Measurements from ENCODE around the gene MYH9.

MYH9 gene

DNA sequence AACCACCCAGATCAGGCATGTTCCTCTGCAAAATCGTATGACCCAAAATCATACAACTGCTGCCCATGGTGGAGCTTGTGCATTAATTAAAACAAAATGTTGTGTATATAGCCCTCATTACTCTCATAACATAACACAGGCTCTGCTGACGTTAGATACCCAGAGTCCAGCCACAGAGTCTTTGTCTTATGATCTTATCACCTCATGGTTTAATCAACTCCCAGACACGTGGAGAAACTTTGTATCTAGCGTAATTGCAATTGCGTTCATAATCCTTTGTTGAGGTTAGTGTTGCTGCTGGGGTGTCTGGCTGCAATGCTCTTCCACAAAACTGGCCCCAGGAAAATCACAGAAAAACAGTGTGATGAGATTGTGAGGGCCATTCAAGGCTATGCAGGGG lies 139.8 kb downstream of the MYH9 start:
- Histone ChIP-seq H3K9ac (no peak overlapping the region), H4K20me1 (no peaks in the 10 kb centered on the region), H3K4me3 (no peak overlapping the region), H3K36me3 (no peaks in the 10 kb centered on the region; a peak in 1 of 22 replicates), H3K4me1 (peaks cover 6 to 9% (median 7%) of the 10 kb centered on the region in 10 experiments), H3K4me2 (no peak overlapping the region), H3K9me3 (replicated peaks in 1 of 11) (peaks cover 13 to 31% (median 26%) of the 10 kb centered on the region in 11 experiments), H3K27me3 (no peaks in the 10 kb centered on the region), H3K27ac (no peak overlapping the region)
- TF ChIP-seq Cebpa-rat (IDR thresholded peaks at IDR 0.05) = no peak

DNA sequence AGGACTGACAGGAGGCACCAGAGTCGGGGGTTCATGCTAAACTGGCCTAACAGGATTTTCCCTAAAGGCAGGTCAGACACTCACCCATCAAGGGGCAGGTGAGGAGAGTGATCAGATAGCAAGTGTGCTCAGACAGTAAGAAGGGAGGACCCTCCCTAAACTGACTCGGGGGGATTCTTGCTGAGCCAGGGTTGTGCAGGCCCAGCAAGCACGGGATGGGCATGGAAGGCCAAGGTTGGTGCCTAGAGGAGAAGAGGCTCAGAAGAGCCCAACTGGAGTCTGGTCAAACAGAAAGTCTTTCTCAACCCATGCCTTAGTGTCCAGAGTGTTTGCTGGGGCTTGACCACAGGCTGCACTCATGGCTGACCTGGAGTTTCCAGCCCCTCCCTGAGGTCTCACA lies 141.0 kb downstream of the MYH9 start:
- TF ChIP-seq Cebpa-rat (IDR thresholded peaks at IDR 0.05) = no peak
- H3K4me3 ChIP-seq = no peak overlapping the region
- no peaks in the 10 kb centered on the region for H4K20me1 ChIP-seq
- no peak overlapping the region for H3K9ac ChIP-seq
- no peaks in the 10 kb centered on the region; a peak in 1 of 22 replicates for H3K36me3 ChIP-seq
- peaks cover 13 to 37% (median 32%) of the 10 kb centered on the region in 11 experiments for H3K9me3 ChIP-seq (replicated peaks in 1 of 11)
- no peak overlapping the region for H3K4me2 ChIP-seq
- H3K27me3 ChIP-seq = no peaks in the 10 kb centered on the region
- no peaks in the 10 kb centered on the region for H3K4me1 ChIP-seq
- H3K27ac ChIP-seq = no peak overlapping the region

DNA sequence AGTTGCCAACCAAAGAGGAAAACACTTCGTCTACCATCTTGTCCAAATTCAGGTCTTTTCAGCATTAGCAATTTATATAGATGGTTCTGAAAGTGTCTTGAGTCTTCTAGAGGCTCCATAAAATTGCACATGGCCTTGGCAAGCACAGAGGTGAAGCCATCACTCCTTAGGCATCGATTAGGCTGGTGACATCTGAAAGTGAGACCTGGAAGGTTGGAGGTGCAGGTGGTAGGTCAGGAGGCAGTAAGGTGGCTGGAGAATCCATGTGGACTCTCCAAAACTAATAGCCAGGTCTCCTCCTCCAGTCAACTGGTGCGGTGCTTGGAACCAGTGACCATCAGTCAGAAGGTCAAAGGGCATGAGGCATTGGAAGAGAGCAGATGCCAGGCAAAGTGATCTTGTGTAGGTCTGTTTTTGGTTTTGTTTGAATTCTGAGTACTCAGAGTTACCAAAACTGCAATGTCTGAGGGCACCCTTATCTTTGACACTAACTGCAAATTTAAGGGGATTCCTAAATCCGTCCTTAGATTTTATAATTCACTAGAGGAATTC lies 141.9 kb downstream of the MYH9 start:
- Histone ChIP-seq H3K27me3 (no peaks in the 10 kb centered on the region), H3K27ac (no peak overlapping the region), H3K36me3 (no peaks in the 10 kb centered on the region; a peak in 1 of 22 replicates), H3K4me3 (no peak overlapping the region), H4K20me1 (no peaks in the 10 kb centered on the region), H3K9ac (no peak overlapping the region), H3K4me2 (no peak overlapping the region), H3K4me1 (no peaks in the 10 kb centered on the region), H3K9me3 (replicated peaks in 1 of 11) (peaks cover 13 to 37% (median 32%) of the 10 kb centered on the region in 11 experiments)
- no peak for TF ChIP-seq Cebpa-rat (IDR thresholded peaks at IDR 0.05)

DNA sequence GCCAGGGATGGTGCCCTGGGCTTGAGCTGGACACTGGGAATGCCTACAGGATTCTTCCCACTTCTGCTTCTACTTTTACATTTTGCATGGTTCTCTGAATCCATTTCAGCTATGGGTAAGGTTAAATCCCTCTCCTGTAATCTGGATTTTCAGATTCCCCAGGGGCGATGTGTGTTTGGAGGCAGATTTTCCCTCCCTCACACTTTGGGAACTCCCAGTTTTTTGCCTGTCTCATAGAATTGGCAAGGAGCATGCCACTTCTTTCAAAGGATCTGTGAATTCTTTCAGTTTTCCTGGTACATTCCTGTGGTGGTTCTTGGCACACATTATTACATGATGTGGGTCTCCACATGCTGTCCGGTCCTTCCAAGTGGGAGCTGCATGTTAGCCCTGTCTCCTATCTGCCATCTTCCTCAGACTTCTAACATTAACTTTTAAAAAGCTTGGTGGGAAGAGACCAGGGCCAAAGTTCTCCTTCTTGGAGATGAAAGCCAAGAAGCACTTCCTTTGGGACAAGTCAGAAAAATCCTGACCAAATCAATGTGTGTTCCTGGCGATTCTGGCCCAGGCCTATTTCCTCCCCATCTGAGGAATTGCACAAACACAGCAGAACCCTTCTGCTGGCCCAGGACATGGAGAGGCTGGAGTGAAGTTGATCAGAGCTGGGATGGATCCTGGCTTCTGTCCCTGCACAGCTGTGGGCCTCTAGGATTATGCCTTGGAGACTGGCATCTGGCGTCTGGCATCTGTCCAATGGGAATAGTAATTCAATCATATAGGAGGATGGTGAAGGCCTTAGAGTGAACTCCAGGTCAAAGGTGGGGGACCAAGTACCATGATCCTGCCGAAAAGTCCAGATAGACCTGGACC lies 143.0 kb downstream of the MYH9 start:
- Histone ChIP-seq H4K20me1 (no peaks in the 10 kb centered on the region), H3K4me3 (no peak overlapping the region), H3K27me3 (no peaks in the 10 kb centered on the region), H3K27ac (no peak overlapping the region), H3K9me3 (replicated peaks in 1 of 11) (peaks cover 13 to 37% (median 32%) of the 10 kb centered on the region in 11 experiments), H3K4me2 (no peak overlapping the region), H3K4me1 (peaks cover 1 to 4% (median 3%) of the 10 kb centered on the region in 10 experiments; a peak in 13 of 20 replicates), H3K9ac (no peak overlapping the region), H3K36me3 (no peaks in the 10 kb centered on the region; a peak in 1 of 22 replicates)
- TF ChIP-seq Cebpa-rat (IDR thresholded peaks at IDR 0.05) = no peak

DNA sequence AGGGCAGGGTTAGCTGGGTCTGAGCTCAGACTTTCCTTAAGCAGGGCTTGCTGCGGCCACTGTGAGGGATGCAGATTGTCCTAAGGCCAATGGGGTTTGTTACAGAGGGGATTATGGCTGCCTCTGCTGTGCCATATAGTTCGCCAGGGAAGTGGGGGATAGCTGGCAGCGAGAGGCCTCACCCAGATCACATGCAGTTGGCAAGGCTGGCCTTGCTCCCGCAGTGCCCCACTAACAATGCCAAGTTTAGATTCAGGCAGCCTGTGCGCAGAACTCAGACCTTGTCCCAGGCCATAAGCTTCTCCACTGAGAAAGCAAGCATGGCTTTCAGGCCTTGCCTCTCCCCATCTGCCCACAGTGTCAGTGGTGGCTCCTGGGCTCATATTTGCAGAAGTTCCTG lies 143.8 kb downstream of the MYH9 start:
- Histone ChIP-seq H3K9me3 (replicated peaks in 1 of 11) (peaks cover 12 to 35% (median 26%) of the 10 kb centered on the region in 11 experiments), H3K4me3 (no peak overlapping the region), H4K20me1 (no peaks in the 10 kb centered on the region), H3K27me3 (no peaks in the 10 kb centered on the region), H3K4me1 (peaks cover 4 to 8% (median 6%) of the 10 kb centered on the region in 10 experiments; a peak in 14 of 20 replicates), H3K4me2 (no peak overlapping the region), H3K36me3 (no peaks in the 10 kb centered on the region; a peak in 1 of 22 replicates), H3K9ac (no peak overlapping the region), H3K27ac (no peak overlapping the region)
- no peak for TF ChIP-seq Cebpa-rat (IDR thresholded peaks at IDR 0.05)

DNA sequence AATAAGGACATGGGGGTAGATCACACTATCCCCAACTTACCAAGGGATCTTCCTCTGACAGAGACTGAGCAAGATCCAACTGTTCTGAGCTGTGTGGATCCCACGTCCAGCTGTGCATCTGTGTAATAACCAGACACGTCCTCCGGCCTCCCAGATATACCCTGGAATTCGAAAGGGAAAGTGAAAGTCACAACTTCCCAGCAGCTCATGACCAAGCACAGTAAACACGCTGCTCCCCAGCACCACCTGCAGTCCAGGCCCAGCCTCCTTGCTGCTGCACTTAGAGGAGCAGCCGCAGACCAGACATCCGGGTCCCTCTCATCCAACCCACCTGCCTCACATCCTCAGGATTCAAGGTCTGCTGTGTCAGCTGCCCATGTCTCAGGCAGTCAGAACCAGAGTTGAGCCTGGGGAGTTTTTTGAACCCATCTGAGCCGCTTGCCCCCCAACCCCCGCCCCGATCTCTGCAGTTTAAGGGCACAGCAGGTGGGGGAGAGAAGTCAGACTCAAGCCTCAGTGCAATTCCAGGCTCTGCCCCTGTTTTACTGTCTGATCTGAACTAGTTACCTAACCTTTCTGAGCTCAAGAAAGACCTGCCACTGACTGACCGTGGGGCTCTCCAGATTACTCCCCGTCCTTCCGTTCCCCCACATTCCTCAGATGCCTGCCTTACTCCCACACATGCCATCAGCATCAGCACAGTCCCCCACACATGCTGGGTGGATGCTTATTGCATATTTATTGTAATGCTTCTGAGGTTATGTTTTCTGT lies 148.2 kb downstream of the MYH9 start, which contains the start of gene APOL2:
TSS of gene APOL2 (minus strand) at position 127 of the 771 bp plus-strand sequence. CDS start 6,365 bp downstream, outside the sequence.
- H3K27ac ChIP-seq = peak within 1 kb of the TSS; percentile 63 to 90 (median 80)
- peaks cover 29 to 43% (median 35%) of the 10 kb centered on the region in 10 experiments for H3K4me1 ChIP-seq
- H3K36me3 ChIP-seq = peaks cover 0 to 24% (median 14%) of the 10 kb centered on the region in 11 experiments; a peak in 15 of 22 replicates
- TF ChIP-seq Cebpa-rat (IDR thresholded peaks at IDR 0.05) = no peak
- peak within 1 kb of the TSS; percentile 93 to 100 (median 97) for H3K4me2 ChIP-seq
- peaks cover 0 to 21% (median 15%) of the 10 kb centered on the region in 11 experiments; a peak in 14 of 22 replicates for H3K9me3 ChIP-seq (replicated peaks in 1 of 11)
- peak within 1 kb of the TSS; percentile 65 to 87 (median 76) for H3K4me3 ChIP-seq
- peaks cover 0 to 16% (median 4%) of the 10 kb centered on the region in 11 experiments; a peak in 8 of 22 replicates for H4K20me1 ChIP-seq
- no peaks in the 10 kb centered on the region for H3K27me3 ChIP-seq
- H3K9ac ChIP-seq = peak within 1 kb of the TSS; percentile 75 to 88 (median 83)

DNA sequence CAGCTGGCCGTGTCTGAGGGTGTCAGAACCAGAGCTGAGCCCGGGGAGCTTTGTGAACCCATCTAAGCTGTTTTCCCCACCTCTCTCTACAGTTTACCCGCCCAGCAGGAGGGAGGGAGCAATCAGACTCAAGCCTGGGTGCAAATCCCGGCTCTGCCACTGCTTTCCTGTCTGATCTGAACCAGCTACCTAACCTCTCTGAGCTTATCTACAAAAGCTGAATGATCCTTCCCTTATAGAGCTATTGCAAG lies 148.7 kb downstream of the MYH9 start:
- peaks cover 29 to 49% (median 35%) of the 10 kb centered on the region in 10 experiments for H3K4me1 ChIP-seq

DNA sequence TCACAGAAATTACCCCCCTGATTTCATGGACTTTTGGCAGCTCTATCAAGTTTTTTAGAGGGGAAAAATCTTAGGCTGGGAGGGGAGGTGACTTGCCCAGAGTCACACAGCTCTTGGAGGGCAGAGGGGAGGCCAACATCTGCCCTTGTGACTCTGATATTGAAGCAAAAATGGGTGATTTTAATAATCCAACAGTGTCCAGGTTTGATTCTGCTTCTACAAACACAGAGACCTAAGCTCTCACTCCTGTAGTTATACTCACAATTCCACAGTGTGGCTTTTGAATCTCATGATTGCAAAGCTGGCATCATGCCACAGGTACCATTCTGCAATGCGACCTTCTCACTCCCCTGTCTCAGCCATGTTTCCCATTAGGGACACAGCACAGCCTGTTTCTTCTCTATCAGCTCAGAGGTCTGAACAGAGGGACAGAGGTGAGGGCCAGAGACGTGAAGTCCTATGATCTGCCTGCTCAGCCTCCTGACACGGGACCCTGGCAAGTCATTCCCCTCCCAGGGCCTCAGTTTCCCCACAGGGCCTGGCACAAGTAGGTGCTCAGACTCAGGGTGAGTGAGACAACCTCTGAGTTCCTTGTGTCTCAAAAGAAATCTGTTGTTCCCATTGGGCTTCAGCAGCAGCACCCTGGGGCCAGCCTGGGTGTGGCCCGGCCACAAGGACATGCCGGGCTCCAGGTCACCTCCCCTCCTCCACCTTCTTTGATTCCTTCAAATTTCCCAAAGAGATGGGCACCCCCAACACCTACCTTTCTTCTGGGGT lies 149.2 kb downstream of the MYH9 start:
- Histone ChIP-seq H4K20me1 (peaks cover 0 to 19% (median 4%) of the 10 kb centered on the region in 11 experiments; a peak in 8 of 22 replicates), H3K27me3 (no peaks in the 10 kb centered on the region), H3K27ac (peak overlapping the region; percentile 63 to 90 (median 80)), H3K9ac (peak overlapping the region; percentile 75 to 88 (median 83)), H3K4me2 (peak overlapping the region; percentile 93 to 100 (median 97)), H3K4me1 (peaks cover 29 to 54% (median 35%) of the 10 kb centered on the region in 10 experiments), H3K4me3 (peak overlapping the region; percentile 65 to 87 (median 76)), H3K36me3 (peaks cover 0 to 34% (median 22%) of the 10 kb centered on the region in 11 experiments; a peak in 17 of 22 replicates), H3K9me3 (replicated peaks in 1 of 11) (peaks cover 0 to 16% (median 14%) of the 10 kb centered on the region in 11 experiments; a peak in 14 of 22 replicates)
- TF ChIP-seq Cebpa-rat (IDR thresholded peaks at IDR 0.05) = no peak

More for the DNA sequence above, 148.7 kb downstream of the MYH9 start:
- Histone ChIP-seq H3K4me3 (peak overlapping the region; percentile 65 to 87 (median 76)), H3K9ac (peak overlapping the region; percentile 75 to 88 (median 83)), H3K36me3 (peaks cover 0 to 29% (median 18%) of the 10 kb centered on the region in 11 experiments; a peak in 15 of 22 replicates), H3K27ac (peak overlapping the region; percentile 63 to 90 (median 80)), H3K4me2 (peak overlapping the region; percentile 93 to 100 (median 97)), H3K9me3 (replicated peaks in 1 of 11) (peaks cover 0 to 19% (median 15%) of the 10 kb centered on the region in 11 experiments; a peak in 14 of 22 replicates), H3K27me3 (no peaks in the 10 kb centered on the region), H4K20me1 (peaks cover 0 to 16% (median 4%) of the 10 kb centered on the region in 11 experiments; a peak in 8 of 22 replicates)
- TF ChIP-seq Cebpa-rat (IDR thresholded peaks at IDR 0.05) = no peak

Measured in BLaER1 treated with 17β-estradiol and CSF1 and Interleukin-3, amounts not matched to agents 10 nM and 100 nM (cell line).